Measurements from ENCODE around the gene CARHSP1. TPM values are rescaled to one million over a fixed set of nuclear protein-coding genes. Genes with fewer than 3 reads are reported as not detected.

Gene CARHSP1
- polyA plus RNA-seq, 1 of the 3 experiments (the other 2 are of a cell fraction) = 93.6 TPM

GRCh38 chr16:8850279-8850885, 18.4 kb downstream of the CARHSP1 start:
- H3K36me3 ChIP-seq (replicated peaks in 1 of 2; ENCODE audit: control insufficient read depth in 1 of 2, insufficient read depth in 2 of 2, low read length in 1 of 2) = peaks cover 23 to 37% of the 10 kb centered on the region in 2 experiments

More at GRCh38 chr16:8850279-8850885, 18.4 kb downstream of the CARHSP1 start:
- TF ChIP-seq FOSL2 (IDR thresholded peaks at IDR 0.05; ENCODE audit: borderline replicate concordance, low read depth) (no peak), MXI1 (IDR thresholded peaks at IDR 0.05; ENCODE audit: low read depth, low read length) (no peak), MEF2A (IDR thresholded peaks at IDR 0.05; ENCODE audit: borderline replicate concordance, low read depth) (no peak), MAX (IDR thresholded peaks at IDR 0.05; ENCODE audit: low read depth) (peak; percentile 70), SIN3A (IDR thresholded peaks at IDR 0.05; ENCODE audit: borderline replicate concordance, low read depth, low read length) (no peak), TCF12 (IDR thresholded peaks at IDR 0.05) (peak; percentile 60), GABPA (IDR thresholded peaks at IDR 0.05; ENCODE audit: low read depth) (peak; percentile 71), TAF1 (IDR thresholded peaks at IDR 0.05; ENCODE audit: borderline replicate concordance, low read depth, low read length) (no peak), RXRA (IDR thresholded peaks at IDR 0.05; ENCODE audit: borderline replicate concordance, low read depth) (no peak), POLR2AphosphoS5 (IDR thresholded peaks at IDR 0.05; ENCODE audit: low read depth, low read length) (peak; percentile 63), ZBTB33 (IDR thresholded peaks at IDR 0.05; ENCODE audit: borderline replicate concordance, low read depth) (no peak), NRF1 (IDR thresholded peaks at IDR 0.05; ENCODE audit: low read depth, low read length) (no peak), EP300 (IDR thresholded peaks at IDR 0.05; ENCODE audit: borderline replicate concordance in 1 of 2, low read depth in 1 of 2, low read length in 1 of 2) (peak in 1 of 2 experiments; percentile 39; a peak in 1 of 4 replicates), USF1 (IDR thresholded peaks at IDR 0.05; ENCODE audit: borderline replicate concordance, low read depth) (no peak), TEAD4 (IDR thresholded peaks at IDR 0.05; ENCODE audit: borderline replicate concordance, insufficient read depth) (no peak), NFIC (IDR thresholded peaks at IDR 0.05; ENCODE audit: borderline replicate concordance) (peak; percentile 61; the same call in 1 of the 2 replicates), JUND (IDR thresholded peaks at IDR 0.05) (no peak), SMC3 (IDR thresholded peaks at IDR 0.05; ENCODE audit: low read depth, low read length) (no peak), IRF3 (IDR thresholded peaks at IDR 0.05; ENCODE audit: low read depth, low read length) (no peak), RAD21 (IDR thresholded peaks at IDR 0.05; ENCODE audit: low read length) (no peak), REST (IDR thresholded peaks at IDR 0.05; ENCODE audit: low read depth, low read length) (no peak), FOXJ3 (CRISPR knock-in tag; IDR thresholded peaks at IDR 0.05) (no peak), PBX3 (IDR thresholded peaks at IDR 0.05) (no peak)
- Histone ChIP-seq H3F3A (replicated peaks; ENCODE audit: insufficient read depth) (peaks cover 64% of the 10 kb centered on the region), H3K9ac (peak overlapping the region; percentile 25; the same call in 1 of the 2 replicates), H3K4me3 (ENCODE audit: low read depth in 2 of 2, low read length in 1 of 2) (no peak overlapping the region), H3K27ac (ENCODE audit: low read depth in 2 of 2, low read length in 1 of 2) (peak overlapping the region; percentile 53 to 82; a peak in 3 of 4 replicates), H2AFZ (ENCODE audit: low read depth) (no peak overlapping the region), H3K9me2 (no peaks in the 10 kb centered on the region), H3K79me2 (ENCODE audit: insufficient read depth) (peaks cover 28% of the 10 kb centered on the region; the same call in 1 of the 2 replicates), H3K4me2 (peak overlapping the region; percentile 65), H3K27me3 (ENCODE audit: insufficient read depth) (no peaks in the 10 kb centered on the region), H3K9me3 (no peaks in the 10 kb centered on the region), H4K20me1 (ENCODE audit: insufficient read depth) (peaks cover 37% of the 10 kb centered on the region), H3K4me1 (ENCODE audit: control insufficient read depth in 1 of 2, insufficient read depth in 2 of 2, low read depth in 1 of 2, low read length in 1 of 2) (peaks cover 13 to 21% of the 10 kb centered on the region in 2 experiments; a peak in 3 of 4 replicates)
- DNase-seq = peak; percentile 36
- CTCF ChIA-PET = interaction anchor here (1.2 kb wide), 1 partner anchor 14 kb away, joined by 5 read pairs; no protein-coding TSS in a partner anchor
- POLR2A ChIA-PET = interaction anchor here (0.9 kb wide), 1 partner anchor 18 kb away, joined by 4 read pairs; the partner anchor contains the start of gene CARHSP1
- 41% methylated on average over 9 of the region's 11 CpGs for WGBS (ENCODE audit: low lambda C conversion rate)

All from SK-N-SH (cell line).